ENCODE results near the gene KDM5B.

The KDM5B gene

DNA sequence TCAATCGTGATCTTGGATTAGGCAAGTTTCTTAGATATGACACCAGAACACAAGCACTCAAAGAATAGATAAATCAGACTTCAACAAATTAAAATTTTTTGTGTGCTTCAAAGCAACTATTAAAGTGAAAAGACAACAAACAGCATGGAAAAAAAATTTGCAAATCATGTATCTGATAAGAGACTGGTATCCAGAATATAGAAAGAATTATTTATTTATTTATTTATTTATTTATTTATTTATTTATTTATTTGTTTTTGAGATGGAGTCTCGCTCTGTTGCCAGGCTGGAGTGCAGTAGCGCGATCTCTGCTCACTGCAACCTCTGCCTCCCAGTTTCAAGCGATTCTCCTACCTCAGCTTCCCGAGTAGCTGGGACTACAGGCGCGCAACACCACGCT is 21.0 kb upstream of the KDM5B start (continued):
- TF ChIP-seq, protein P1, sequence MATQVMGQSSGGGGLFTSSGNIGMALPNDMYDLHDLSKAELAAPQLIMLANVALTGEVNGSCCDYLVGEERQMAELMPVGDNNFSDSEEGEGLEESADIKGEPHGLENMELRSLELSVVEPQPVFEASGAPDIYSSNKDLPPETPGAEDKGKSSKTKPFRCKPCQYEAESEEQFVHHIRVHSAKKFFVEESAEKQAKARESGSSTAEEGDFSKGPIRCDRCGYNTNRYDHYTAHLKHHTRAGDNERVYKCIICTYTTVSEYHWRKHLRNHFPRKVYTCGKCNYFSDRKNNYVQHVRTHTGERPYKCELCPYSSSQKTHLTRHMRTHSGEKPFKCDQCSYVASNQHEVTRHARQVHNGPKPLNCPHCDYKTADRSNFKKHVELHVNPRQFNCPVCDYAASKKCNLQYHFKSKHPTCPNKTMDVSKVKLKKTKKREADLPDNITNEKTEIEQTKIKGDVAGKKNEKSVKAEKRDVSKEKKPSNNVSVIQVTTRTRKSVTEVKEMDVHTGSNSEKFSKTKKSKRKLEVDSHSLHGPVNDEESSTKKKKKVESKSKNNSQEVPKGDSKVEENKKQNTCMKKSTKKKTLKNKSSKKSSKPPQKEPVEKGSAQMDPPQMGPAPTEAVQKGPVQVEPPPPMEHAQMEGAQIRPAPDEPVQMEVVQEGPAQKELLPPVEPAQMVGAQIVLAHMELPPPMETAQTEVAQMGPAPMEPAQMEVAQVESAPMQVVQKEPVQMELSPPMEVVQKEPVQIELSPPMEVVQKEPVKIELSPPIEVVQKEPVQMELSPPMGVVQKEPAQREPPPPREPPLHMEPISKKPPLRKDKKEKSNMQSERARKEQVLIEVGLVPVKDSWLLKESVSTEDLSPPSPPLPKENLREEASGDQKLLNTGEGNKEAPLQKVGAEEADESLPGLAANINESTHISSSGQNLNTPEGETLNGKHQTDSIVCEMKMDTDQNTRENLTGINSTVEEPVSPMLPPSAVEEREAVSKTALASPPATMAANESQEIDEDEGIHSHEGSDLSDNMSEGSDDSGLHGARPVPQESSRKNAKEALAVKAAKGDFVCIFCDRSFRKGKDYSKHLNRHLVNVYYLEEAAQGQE (tag by site-specific recombination; IDR thresholded peaks at IDR 0.05) = peak; percentile 73
- peak; percentile 49 for TF ChIP-seq ZNF654 (tag by site-specific recombination; IDR thresholded peaks at IDR 0.05; ENCODE audit: low read depth)
- peak; percentile 78 for TF ChIP-seq ZNF623 (tag by site-specific recombination; IDR thresholded peaks at IDR 0.05)
- TF ChIP-seq ZNF501 (tag by site-specific recombination; IDR thresholded peaks at IDR 0.05) = peak; percentile 59; the same call in 1 of the 2 replicates
- peak; percentile 83 for TF ChIP-seq ZBTB8A (tag by site-specific recombination; IDR thresholded peaks at IDR 0.05)
- TF ChIP-seq ZNF510 (tag by site-specific recombination; IDR thresholded peaks at IDR 0.05; ENCODE audit: insufficient replicate concordance) = peak; percentile 88
- peak; percentile 36; the same call in 1 of the 2 replicates for TF ChIP-seq ZBTB21 (tag by site-specific recombination; IDR thresholded peaks at IDR 0.05)
- peak; percentile 61 for TF ChIP-seq ZNF629 (tag by site-specific recombination; IDR thresholded peaks at IDR 0.05)
- peak; percentile 92 for TF ChIP-seq ZFP37 (tag by site-specific recombination; IDR thresholded peaks at IDR 0.05)
- peak; percentile 86; the same call in 1 of the 2 replicates for TF ChIP-seq ZNF560 (tag by site-specific recombination; IDR thresholded peaks at IDR 0.05; ENCODE audit: borderline replicate concordance)
- TF ChIP-seq ZNF529 (tag by site-specific recombination; IDR thresholded peaks at IDR 0.05; ENCODE audit: insufficient replicate concordance) = peak; percentile 52
- TF ChIP-seq ZNF426 (tag by site-specific recombination; IDR thresholded peaks at IDR 0.05) = peak; percentile 98
- TF ChIP-seq OVOL3 (tag by site-specific recombination; IDR thresholded peaks at IDR 0.05) = 0 out of 2 replicates have a peak, but pooled peaks have one; percentile 27
- peak; percentile 40; the same call in 1 of the 2 replicates for TF ChIP-seq ZFP3 (tag by site-specific recombination; IDR thresholded peaks at IDR 0.05; ENCODE audit: low read depth)
- peak; percentile 36; the same call in 1 of the 2 replicates for TF ChIP-seq ZNF341 (tag by site-specific recombination; IDR thresholded peaks at IDR 0.05; ENCODE audit: low read depth)
- TF ChIP-seq ZNF266 (tag by site-specific recombination; IDR thresholded peaks at IDR 0.05; ENCODE audit: low read depth) = peak; percentile 56; the same call in 1 of the 2 replicates
- peak; percentile 67; the same call in 1 of the 2 replicates for TF ChIP-seq ZNF138 (tag by site-specific recombination; IDR thresholded peaks at IDR 0.05; ENCODE audit: borderline replicate concordance)
- peak; percentile 77 for TF ChIP-seq ZNF664 (tag by site-specific recombination; IDR thresholded peaks at IDR 0.05)
- peak; percentile 81 for TF ChIP-seq ZNF140 (tag by site-specific recombination; IDR thresholded peaks at IDR 0.05)
- TF ChIP-seq ZNF292 (tag by site-specific recombination; IDR thresholded peaks at IDR 0.05; ENCODE audit: borderline replicate concordance, low read depth) = peak; percentile 70; the same call in 1 of the 2 replicates

DNA sequence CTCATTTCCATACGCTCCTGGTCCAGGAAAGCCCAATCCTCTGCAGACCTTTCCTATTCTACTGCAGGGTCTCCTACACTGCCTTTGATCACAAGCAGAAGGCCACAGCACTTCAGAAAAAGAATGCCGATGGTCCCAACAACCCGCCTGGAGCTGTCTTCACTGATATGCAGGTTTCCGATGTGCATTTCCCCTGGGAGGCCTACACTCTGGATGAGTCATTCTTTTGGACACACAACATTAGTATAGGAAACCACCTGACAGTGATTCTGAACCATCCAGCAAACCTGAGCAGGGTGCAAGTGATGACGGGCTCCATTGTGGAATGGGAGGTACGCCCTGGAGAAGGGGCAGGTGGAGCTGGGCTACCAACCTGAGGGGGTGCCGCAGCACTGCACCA is 17.5 kb upstream of the KDM5B start:
- no peaks in the 10 kb centered on the region for H3K9me3 ChIP-seq (ENCODE audit: control insufficient read depth, insufficient read depth, low read depth, low read length)
- ChIA-PET POLR2A (interaction anchor here (0.6 to 0.9 kb wide), 2 partner anchors 18 to 63 kb away, joined by 3 read pairs; partner anchors contain the start of genes KDM5B and RABIF), CTCF (no interaction called here)
- no peak overlapping the region for H3K27ac ChIP-seq (ENCODE audit: extremely low read depth, low read depth, low read length)
- TF ChIP-seq ZNF16 (tag by site-specific recombination; IDR thresholded peaks at IDR 0.05; ENCODE audit: low read depth) = no peak
- TF ChIP-seq ZNF610 (tag by site-specific recombination; IDR thresholded peaks at IDR 0.05; ENCODE audit: borderline replicate concordance) = no peak
- no peak for TF ChIP-seq ZSCAN16 (tag by site-specific recombination; IDR thresholded peaks at IDR 0.05)
- H3K4me1 ChIP-seq (ENCODE audit: control insufficient read depth, insufficient read depth, low read length) = no peaks in the 10 kb centered on the region
- no peak overlapping the region for H3K4me3 ChIP-seq (ENCODE audit: low read depth, low read length)
- no peaks in the 10 kb centered on the region for H3K36me3 ChIP-seq (ENCODE audit: control insufficient read depth in 2 of 2, insufficient read depth in 1 of 2, low read length in 2 of 2)

Measured in HEK293 (cell line).